IMR-90 (cell line): Measurements from ENCODE around the gene HGF. TPM values are rescaled to one million over a fixed set of nuclear protein-coding genes. Genes with fewer than 3 reads are reported as not detected.

Experiments used
- ATAC-seq: fragments of 200-7000 bp; cut with Tn5 transposase; 2 replicates; pipeline ENCODE4 v1.9.1; 2020; ENCODE audit warnings: low read depth, mild to moderate bottlenecking, moderate library complexity
- BruUV-seq: library from RNA; stranded (reverse); fragments of 400-500 nt; replicated peaks from 2 replicates; lab custom pipeline; 2021; lab: Mats Ljungman, UMichigan
- CTCF ChIA-PET: fragments of 300-600 bp; formaldehyde crosslinking; extraction: SDS; loops from one replicate; lab custom pipeline; 2021; ENCODE audit warnings: antibody characterized with exemption; lab: Yijun Ruan, JAX
- POLR2A ChIA-PET: fragments of 300-600 bp; sonication (Branson Sonifier 250); formaldehyde crosslinking; loops from one replicate; lab custom pipeline; 2022; ENCODE audit warnings: antibody characterized with exemption; ENCODE audit not compliant: unreplicated experiment; lab: Charles Lee
- DNase-seq: peaks from one replicate; pipeline ENCODE4 v3.0.0; 2013
- H2AFZ ChIP-seq: replicated peaks from 2 replicates; pipeline ENCODE3; 2013; ENCODE audit warnings: low read length, mild to moderate bottlenecking; ENCODE audit not compliant: poor library complexity
- H2AK5ac ChIP-seq: 2 replicates; pipeline ENCODE4 v1.6.1; 2013; ENCODE audit warnings: low read depth, low read length, inconsistent platforms
- H2AK9ac ChIP-seq: replicated peaks from 2 replicates; pipeline ENCODE3; 2013; ENCODE audit warnings: mild to moderate bottlenecking, low read depth, low read length, moderate library complexity; ENCODE audit not compliant: poor library complexity
- H2BK120ac ChIP-seq: 2 replicates; pipeline ENCODE4 v1.6.1; 2013; ENCODE audit warnings: low read depth, low read length, inconsistent platforms
- H2BK15ac ChIP-seq: 3 replicates; pipeline ENCODE4 v1.6.1; 2013; ENCODE audit warnings: low read depth, low read length, inconsistent platforms
- H2BK20ac ChIP-seq: 2 replicates; pipeline ENCODE4 v1.6.1; 2013; ENCODE audit warnings: low read depth, mild to moderate bottlenecking, inconsistent platforms, low read length, moderate library complexity
- H2BK5ac ChIP-seq: 2 replicates; pipeline ENCODE4 v1.6.1; 2013; ENCODE audit warnings: mild to moderate bottlenecking, low read depth, low read length, inconsistent platforms; ENCODE audit not compliant: poor library complexity, severe bottlenecking
- H3K14ac ChIP-seq: replicated peaks from 2 replicates; pipeline ENCODE4 v1.6.1; 2013; ENCODE audit warnings: low read depth, low read length, inconsistent platforms
- H3K18ac ChIP-seq: 2 replicates; pipeline ENCODE4 v1.6.1; 2013; ENCODE audit warnings: low read depth, low read length, control low read depth
- H3K23ac ChIP-seq: 2 replicates; pipeline ENCODE4 v1.6.1; 2013; ENCODE audit warnings: low read depth, low read length, inconsistent platforms
- H3K27ac ChIP-seq: 2 replicates; pipeline ENCODE4 v1.5.1; 2013; ENCODE audit warnings: mild to moderate bottlenecking, control low read depth, low read length; ENCODE audit not compliant: insufficient read depth
- H3K27me3 ChIP-seq: 2 replicates; pipeline ENCODE4 v1.6.1; 2013; ENCODE audit warnings: low read length; ENCODE audit not compliant: control insufficient read depth, insufficient read depth
- H3K36me3 ChIP-seq: 2 replicates; pipeline ENCODE4 v1.6.1; 2013; ENCODE audit warnings: low read length, mixed read lengths; ENCODE audit not compliant: control insufficient read depth, insufficient read depth
- H3K4ac ChIP-seq: 2 replicates; pipeline ENCODE4 v1.6.1; 2013; ENCODE audit warnings: low read depth, low read length, inconsistent platforms
- H3K4me1 ChIP-seq: 2 replicates; pipeline ENCODE4 v1.6.1; 2013; ENCODE audit warnings: low read length, mixed read lengths; ENCODE audit not compliant: control insufficient read depth, insufficient read depth
- H3K4me2 ChIP-seq: 2 replicates; pipeline ENCODE4 v1.6.1; 2013; ENCODE audit warnings: low read depth, mild to moderate bottlenecking, control low read depth, low read length, moderate library complexity
- H3K4me3 ChIP-seq: 2 replicates; pipeline ENCODE4 v1.5.1; 2013; ENCODE audit warnings: low read depth, mild to moderate bottlenecking, control low read depth, low read length, moderate library complexity; ENCODE audit not compliant: insufficient read depth
- H3K56ac ChIP-seq: 2 replicates; pipeline ENCODE4 v1.6.1; 2013; ENCODE audit warnings: low read length, inconsistent platforms; ENCODE audit not compliant: insufficient read depth; ENCODE audit errors: extremely low read depth
- H3K79me1 ChIP-seq, 2 experiments: 2 replicates each; pipeline ENCODE4 v1.6.1; 2013; ENCODE audit warnings: low read length in 2 of 2, inconsistent platforms in 1 of 2, low read depth in 1 of 2
- H3K9ac ChIP-seq: 2 replicates; pipeline ENCODE4 v1.6.1; 2013; ENCODE audit warnings: low read depth, low read length, control low read depth
- H3K9me1 ChIP-seq: 2 replicates; pipeline ENCODE4 v1.6.1; 2013; ENCODE audit warnings: low read length, inconsistent platforms; ENCODE audit not compliant: insufficient read depth
- H3K9me3 ChIP-seq: 2 replicates; pipeline ENCODE4 v1.6.1; 2013; ENCODE audit warnings: low read length; ENCODE audit not compliant: control insufficient read depth, insufficient read depth
- H4K20me1 ChIP-seq: 2 replicates; pipeline ENCODE4 v1.6.1; 2013; ENCODE audit warnings: low read length, inconsistent platforms; ENCODE audit not compliant: insufficient read depth
- H4K5ac ChIP-seq: 2 replicates; pipeline ENCODE4 v1.6.1; 2013; ENCODE audit warnings: mild to moderate bottlenecking, low read depth, low read length, control low read depth
- H4K8ac ChIP-seq, 2 experiments: 2 replicates each; pipeline ENCODE4 v1.6.1; 2013; ENCODE audit warnings: low read depth in 2 of 2, low read length in 2 of 2, control low read depth in 1 of 2, inconsistent platforms in 1 of 2
- H4K91ac ChIP-seq: 2 replicates; pipeline ENCODE4 v1.6.1; 2013; ENCODE audit warnings: low read depth, low read length, inconsistent platforms; ENCODE audit not compliant: insufficient read depth
- BHLHE40 ChIP-seq: fragments of 150-350 bp; IDR thresholded peaks from 2 replicates; pipeline ENCODE4 v1.6.1; 2016; ENCODE audit warnings: mild to moderate bottlenecking, low read depth, low read length
- CEBPB ChIP-seq: IDR thresholded peaks from 2 replicates; pipeline ENCODE4 v1.6.1; 2012; ENCODE audit warnings: low read depth, low read length, improper control_type of control experiment
- CHD1 ChIP-seq: IDR thresholded peaks from 2 replicates; pipeline ENCODE4 v1.6.1; 2012; ENCODE audit warnings: low read depth, low read length, improper control_type of control experiment
- CTCF ChIP-seq: conservative IDR thresholded peaks from 2 replicates; pipeline ENCODE4 v1.5.1; 2012; ENCODE audit warnings: mild to moderate bottlenecking, low read depth, low read length, improper control_type of control experiment
- ELK1 ChIP-seq: fragments of 150-350 bp; IDR thresholded peaks from 2 replicates; pipeline ENCODE4 v1.6.1; 2016; ENCODE audit warnings: low read depth, mild to moderate bottlenecking, low read length, moderate library complexity, borderline replicate concordance
- FOS ChIP-seq: fragments of 150-350 bp; IDR thresholded peaks from 2 replicates; pipeline ENCODE4 v1.6.1; 2016; ENCODE audit warnings: low read depth, low read length
- MAFK ChIP-seq: IDR thresholded peaks from 2 replicates; pipeline ENCODE4 v1.6.1; 2012; ENCODE audit warnings: low read depth, low read length, improper control_type of control experiment
- MXI1 ChIP-seq: IDR thresholded peaks from 2 replicates; pipeline ENCODE4 v1.6.1; 2012; ENCODE audit warnings: low read depth, mild to moderate bottlenecking, low read length, moderate library complexity, borderline replicate concordance
- NFE2L2 ChIP-seq: fragments of 150-350 bp; IDR thresholded peaks from 2 replicates; pipeline ENCODE4 v1.6.1; 2016; ENCODE audit warnings: low read depth, mild to moderate bottlenecking, low read length
- POLR2A ChIP-seq: IDR thresholded peaks from 2 replicates; pipeline ENCODE4 v1.6.1; 2012; ENCODE audit warnings: mild to moderate bottlenecking, low read depth, low read length
- RAD21 ChIP-seq: IDR thresholded peaks from 2 replicates; pipeline ENCODE4 v1.6.1; 2012; ENCODE audit warnings: low read length, improper control_type of control experiment
- RCOR1 ChIP-seq: IDR thresholded peaks from 2 replicates; pipeline ENCODE4 v1.6.1; 2012; ENCODE audit warnings: mild to moderate bottlenecking, low read length, improper control_type of control experiment; ENCODE audit not compliant: insufficient replicate concordance
- RFX5 ChIP-seq: IDR thresholded peaks from 2 replicates; pipeline ENCODE4 v1.8.0; 2012; ENCODE audit warnings: low read depth, mild to moderate bottlenecking, low read length, moderate library complexity
- SMC3 ChIP-seq: fragments of 150-350 bp; IDR thresholded peaks from 2 replicates; pipeline ENCODE4 v1.6.1; 2016; ENCODE audit warnings: low read depth, mild to moderate bottlenecking, antibody characterized with exemption, low read length, moderate library complexity
- USF2 ChIP-seq: fragments of 150-350 bp; IDR thresholded peaks from 2 replicates; pipeline ENCODE4 v1.6.1; 2017; ENCODE audit warnings: mild to moderate bottlenecking, antibody characterized with exemption, low read length, low read depth
- WGBS, 2 experiments: methylation state at CpG; one replicate each; pipeline versions ENCODE4 v1.1.5 to v1.1.7; 2013; ENCODE audit warnings: missing lambda C conversion rate in 2 of 2; ENCODE audit not compliant: insufficient read length in 1 of 2; ENCODE audit errors: extremely low coverage in 2 of 2; 5-methylcytosine and 5-hydroxymethylcytosine counted together
- dilution Hi-C: fragments of 300-500 bp; cut with HindIII; formaldehyde crosslinking; loops from one replicate; pipeline ENCODE4 v1.14.3; 2018; ENCODE audit warnings: low sequenced_read_pairs; ENCODE audit not compliant: unreplicated experiment
- in situ Hi-C: fragments of 300-500 bp; cut with MboI; formaldehyde crosslinking; loops from 3 replicates; pipeline ENCODE4 v1.14.3; 2019; ENCODE audit warnings: low sequenced_read_pairs, inconsistent platforms, mixed read lengths
- intact Hi-C: fragments of 100-400 bp; cut with micrococcal nuclease; formaldehyde crosslinking; loops from 2 replicates; pipeline ENCODE4 v1.10.0; 2022
- polyA plus RNA-seq, 3 experiments: library from polyadenylated mRNA; depleted of rRNA; stranded (reverse); fragments of >200 nt; gene quantifications; 2 replicates each; pipeline ENCODE4 v1.2.3, GENCODE V29; 2012; ENCODE audit warnings: low replicate concordance in 1 of 3
- total RNA-seq: library from RNA; depleted of rRNA; stranded (reverse); fragments of >200 nt; gene quantifications from 2 replicates; pipeline ENCODE4 v1.2.3, GENCODE V29; 2012

The HGF gene
- total and polyA plus RNA-seq, 2 of the 4 experiments (the other 2 are of a cell fraction) = 16.8 to 50.9 TPM

- Histone ChIP-seq H3K79me1 (no peaks in the 10 kb centered on the region), H2AFZ (no peak overlapping the region), H3K36me3 (no peaks in the 10 kb centered on the region), H3K9me1 (no peaks in the 10 kb centered on the region), H2BK15ac (no peak overlapping the region), H3K9ac (no peak overlapping the region), H2BK20ac (no peak overlapping the region), H3K27me3 (no peaks in the 10 kb centered on the region), H3K4me2 (no peak overlapping the region), H3K18ac (no peak overlapping the region), H2BK5ac (no peak overlapping the region), H2AK5ac (no peak overlapping the region), H2BK120ac (no peak overlapping the region), H2AK9ac (no peak overlapping the region), H3K56ac (no peak overlapping the region), H4K8ac (no peak overlapping the region), H3K9me3 (no peaks in the 10 kb centered on the region), H4K5ac (no peak overlapping the region), H3K14ac (no peak overlapping the region), H3K4me3 (no peak overlapping the region), H3K27ac (no peak overlapping the region), H4K20me1 (no peaks in the 10 kb centered on the region), H3K4me1 (no peaks in the 10 kb centered on the region), H4K91ac (no peak overlapping the region), H3K4ac (no peak overlapping the region), H3K23ac (no peak overlapping the region)
- WGBS, 2 experiments = 100% methylated on average over 1 of the region's 1 CpG; no CpG with 5 or more reads in 1 of the 2 experiments
- BruUV-seq = no TSS peak
- CTCF ChIA-PET = interaction anchor here (1.3 kb wide), 1 partner anchor 15 kb away, joined by 3 read pairs; no protein-coding TSS in a partner anchor
- POLR2A ChIA-PET = no interaction called here
- in situ Hi-C loops (no loop called here), dilution Hi-C loops (no loop called here), intact Hi-C loops (no loop called here)
- ATAC-seq = no peak
- TF ChIP-seq MXI1 (no peak), NFE2L2 (no peak), ELK1 (no peak), USF2 (no peak), POLR2A (no peak), MAFK (no peak), RFX5 (no peak), RAD21 (no peak), SMC3 (no peak), RCOR1 (no peak), FOS (no peak), CEBPB (no peak), CTCF (no peak), CHD1 (no peak), BHLHE40 (no peak)
- no peak for DNase-seq
These were observed 32.4 kb upstream of the HGF start for GRCh38 chr7:81802251-81802650.
